ENCODE measurements around the gene IL26.

- TF ChIP-seq CTCF (IDR thresholded peaks at IDR 0.05) (no peak), POLR2A (IDR thresholded peaks at IDR 0.05) (no peak)
These were observed 36.3 kb upstream of the IL26 start for GRCh38 chr12:68261896-68262295.

All from vagina (tissue), 2 donors.